HG02588 (cell line): ENCODE results near the gene LRP1-AS.

Experiments used
- ATAC-seq: cut with Tn5 transposase; IDR thresholded peaks from one replicate; pipeline ENCODE4 v1.9.1; 2021; ENCODE audit warnings: mild to moderate bottlenecking, moderate library complexity; ENCODE audit not compliant: unreplicated experiment

LRP1-AS gene

DNA sequence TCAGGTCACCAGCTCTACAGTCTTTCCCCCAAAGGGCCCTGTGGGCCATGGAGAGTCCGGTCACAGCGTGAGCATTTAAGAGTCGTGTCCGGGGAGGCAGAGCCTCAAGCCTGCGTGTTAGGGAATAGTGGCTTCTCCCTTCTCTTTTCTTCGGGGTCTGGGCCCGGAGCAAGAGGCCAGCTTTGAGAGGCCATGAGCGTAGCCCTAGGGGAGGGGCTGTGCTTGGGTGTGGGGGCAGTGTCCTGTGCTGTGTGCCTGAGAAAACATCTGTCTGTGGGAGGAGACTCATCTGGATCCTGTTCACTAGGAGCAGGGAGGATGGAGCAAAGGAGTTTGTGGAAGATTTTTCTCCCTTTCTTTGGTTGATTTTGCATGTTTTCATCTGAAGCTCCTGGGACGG lies 5.3 kb downstream of the LRP1-AS start:
- ATAC-seq = no peak

DNA sequence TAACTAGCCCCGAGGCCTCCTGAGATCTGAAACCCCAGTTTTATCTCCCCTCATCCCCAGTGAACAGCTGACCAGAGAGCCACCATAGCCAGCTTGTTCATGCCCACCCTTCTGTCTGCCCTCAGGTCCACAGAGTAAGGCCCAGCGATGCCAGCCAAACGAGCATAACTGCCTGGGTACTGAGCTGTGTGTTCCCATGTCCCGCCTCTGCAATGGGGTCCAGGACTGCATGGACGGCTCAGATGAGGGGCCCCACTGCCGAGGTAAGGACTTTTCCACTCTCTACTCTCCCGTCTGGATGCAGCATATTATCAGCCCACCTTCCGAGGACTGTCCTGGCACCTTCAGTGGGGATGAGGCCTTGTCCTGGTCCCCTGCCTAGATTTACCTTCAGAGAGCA lies 6.2 kb downstream of the LRP1-AS start:
- no peak for ATAC-seq

DNA sequence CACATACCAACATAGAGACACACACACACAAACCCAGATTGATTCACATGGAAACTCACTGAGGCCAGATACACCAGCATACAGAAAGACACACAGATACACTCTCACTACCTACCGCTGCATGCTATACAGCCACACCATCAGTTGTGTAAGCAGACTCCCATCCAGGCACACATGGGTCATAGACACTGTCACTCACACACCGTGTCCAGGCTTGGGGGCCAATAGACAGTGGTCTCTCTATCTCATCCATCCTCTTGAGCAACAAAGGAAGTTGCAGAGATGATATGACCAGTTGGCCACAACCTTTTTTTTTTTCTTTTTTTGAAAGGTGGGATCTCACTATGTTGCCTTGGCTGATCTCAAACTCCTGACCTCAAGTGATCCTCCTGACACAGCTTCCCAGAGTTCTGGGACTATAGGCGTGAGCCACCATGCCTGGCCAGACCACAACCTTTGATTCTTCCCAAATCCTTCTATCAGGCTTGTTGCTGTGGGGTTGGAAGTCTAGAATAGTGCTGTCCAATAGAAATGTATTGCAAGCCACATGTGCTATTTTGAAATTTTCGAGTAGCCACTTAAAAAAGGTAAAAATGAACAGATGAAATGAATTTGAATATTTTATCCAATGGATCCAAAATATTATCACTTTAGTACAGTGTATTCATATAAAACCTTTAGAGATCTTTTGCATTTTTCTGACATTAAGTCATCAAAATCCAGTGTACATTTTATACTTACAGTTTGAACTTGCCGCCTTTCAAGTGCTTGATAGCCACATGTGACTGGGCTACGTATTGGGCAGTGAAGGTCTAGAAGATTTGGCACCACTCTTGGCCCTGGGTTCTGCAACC lies 7.4 kb downstream of the LRP1-AS start:
- no peak for ATAC-seq

DNA sequence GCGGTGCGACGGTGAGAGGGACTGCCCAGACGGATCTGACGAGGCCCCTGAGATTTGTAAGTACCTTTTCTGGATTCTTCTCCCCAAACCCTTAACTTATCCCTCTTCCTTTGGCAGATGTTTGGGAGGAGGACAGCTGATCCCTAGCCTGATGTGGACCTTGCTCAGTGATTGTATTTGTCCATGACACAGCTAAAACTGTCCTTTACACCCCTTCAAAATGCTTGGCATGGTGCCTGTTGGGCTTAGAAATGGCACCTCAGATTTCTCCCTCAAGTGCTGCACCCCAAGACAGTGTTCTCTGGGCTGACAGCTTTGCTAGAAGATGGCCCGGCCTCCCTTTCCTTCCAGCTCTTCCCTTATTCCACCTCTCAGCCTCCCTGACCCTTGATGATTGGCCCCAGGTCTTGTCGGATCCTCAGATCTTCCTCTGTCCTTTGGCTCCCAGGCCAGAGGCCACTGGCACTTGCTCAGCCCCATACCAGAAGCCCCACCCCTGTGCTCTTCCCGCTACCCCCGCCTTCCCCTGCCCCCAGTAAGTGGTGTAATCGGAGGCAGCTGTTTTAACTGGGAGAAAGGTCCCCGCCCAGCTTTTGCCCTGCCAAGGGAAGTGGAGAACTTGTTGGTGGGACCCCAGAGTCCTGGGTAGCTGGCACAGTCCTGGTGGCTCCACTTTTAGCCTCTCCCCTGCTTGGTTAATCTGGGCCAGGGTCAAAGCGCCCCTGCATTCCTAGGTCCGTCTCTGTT lies 8.7 kb downstream of the LRP1-AS start:
- ATAC-seq = no peak

DNA sequence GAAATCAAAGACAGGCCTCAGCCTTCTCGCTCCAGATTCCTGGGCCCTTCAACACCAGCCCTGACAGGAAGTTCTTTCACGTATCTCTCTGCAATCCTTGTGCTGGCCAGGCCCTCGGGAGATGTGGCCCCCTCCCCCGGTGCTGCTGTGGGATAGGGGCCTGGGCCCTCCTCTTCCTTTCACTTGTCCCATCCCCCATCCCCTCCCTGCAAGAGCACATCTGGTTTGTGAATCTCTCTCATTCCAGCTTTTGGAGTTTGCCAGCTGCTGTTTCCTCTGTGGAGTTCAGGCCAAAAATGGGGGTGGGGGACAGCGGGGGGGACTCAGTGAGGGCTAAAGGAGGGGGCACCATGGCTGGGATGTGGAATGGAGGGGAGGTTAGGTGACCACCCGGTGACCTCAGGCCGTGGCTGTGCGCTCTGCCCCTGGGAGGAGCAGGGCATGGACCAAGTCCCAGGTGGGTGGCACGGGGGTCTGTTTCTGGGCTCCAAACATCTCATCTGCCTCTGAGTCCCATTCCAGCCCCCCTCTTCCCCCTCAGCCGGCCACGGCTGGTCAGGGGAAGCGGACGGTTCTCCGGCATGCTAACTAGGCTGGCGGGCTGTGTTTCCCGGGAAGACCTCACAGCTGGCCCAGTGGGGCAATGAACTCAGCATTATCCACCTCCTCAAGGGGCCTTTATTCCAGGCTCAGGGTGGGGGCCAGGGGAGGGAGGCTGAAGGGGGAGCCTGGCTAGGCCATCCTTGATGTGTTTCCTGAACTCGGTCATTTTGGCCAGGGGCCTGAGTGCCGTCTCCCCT lies 11.7 kb downstream of the LRP1-AS start:
- ATAC-seq = no peak

GRCh38 chr12:57134949-57135348 lies 12.5 kb downstream of the LRP1-AS start:
- ATAC-seq = no peak

GRCh38 chr12:57133916-57134315 lies 13.5 kb downstream of the LRP1-AS start:
- ATAC-seq = no peak

- ATAC-seq = no peak
These were observed 14.3 kb downstream of the LRP1-AS start for GRCh38 chr12:57133013-57133569.

GRCh38 chr12:57131896-57132744 lies 15.3 kb downstream of the LRP1-AS start:
- ATAC-seq = no peak

DNA sequence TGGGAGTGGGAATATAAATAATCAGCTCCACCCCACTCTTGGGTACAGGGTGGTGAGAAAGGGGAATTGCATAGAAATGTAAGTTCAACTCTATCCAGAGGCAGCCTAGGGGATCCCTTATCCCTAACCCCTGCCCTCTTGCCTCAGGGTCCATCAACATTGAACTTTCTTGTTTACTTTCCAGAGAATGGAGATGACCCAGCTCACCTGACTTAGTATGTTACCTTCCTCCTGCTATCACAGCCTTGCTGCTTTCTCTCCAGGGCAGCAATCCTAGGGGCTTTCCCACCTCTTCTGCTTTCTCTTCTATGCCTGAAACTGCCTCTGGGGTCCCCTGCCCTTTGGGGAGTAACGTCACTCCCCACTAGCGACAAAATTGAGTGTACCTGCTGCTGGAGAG lies 16.5 kb downstream of the LRP1-AS start:
- no peak for ATAC-seq

GRCh38 chr12:57129889-57130288 lies 17.5 kb downstream of the LRP1-AS start:
- no peak for ATAC-seq

- no peak for ATAC-seq
These were observed 18.0 kb downstream of the LRP1-AS start for GRCh38 chr12:57129321-57129842.

- ATAC-seq = no peak
These were observed 18.7 kb downstream of the LRP1-AS start for GRCh38 chr12:57128519-57129247.

DNA sequence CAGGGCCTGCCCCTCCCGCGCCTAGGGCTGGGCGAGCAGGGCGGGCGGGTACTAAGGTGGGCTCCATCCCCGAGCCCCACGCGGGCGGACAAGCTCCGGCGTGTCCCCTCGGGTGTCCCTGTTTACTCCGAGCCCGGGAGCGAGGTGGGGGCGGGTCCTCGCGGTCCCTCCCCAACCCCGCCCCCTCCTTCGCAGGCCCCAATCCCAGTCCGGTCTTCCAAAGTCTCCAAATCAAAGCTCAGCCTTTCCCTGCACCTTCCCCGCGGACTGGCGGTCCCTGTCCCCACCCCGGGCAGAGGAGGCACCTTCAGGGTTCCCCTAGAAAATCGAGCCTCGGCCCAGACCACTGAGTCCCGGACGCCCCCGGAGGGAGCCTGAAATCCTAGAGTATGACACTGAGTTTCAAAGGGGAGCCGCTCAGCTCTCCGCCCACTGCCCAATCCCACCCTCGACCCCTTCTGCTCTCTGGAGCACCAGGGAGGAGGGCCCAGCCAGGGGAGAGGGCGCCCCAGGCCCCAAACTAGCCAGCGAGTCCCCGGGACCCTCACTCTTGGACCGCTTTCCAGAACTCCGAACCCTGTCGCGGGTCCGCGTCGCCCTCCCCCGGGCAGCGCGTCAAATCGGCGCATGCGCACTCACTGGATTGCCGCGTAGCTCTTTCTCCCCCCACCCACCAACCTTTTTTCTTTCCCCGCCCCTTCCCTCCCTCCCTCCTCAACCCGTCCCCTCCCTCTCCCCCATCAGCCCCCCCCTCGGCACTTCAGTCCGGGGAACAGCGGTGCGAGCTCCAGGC lies 19.5 kb downstream of the LRP1-AS start, which contains the start of gene LRP1:
TSS of gene LRP1 (plus strand) at position 758 of the 793 bp plus-strand sequence. CDS start 482 bp downstream, outside the sequence.
- ATAC-seq = no peak

DNA sequence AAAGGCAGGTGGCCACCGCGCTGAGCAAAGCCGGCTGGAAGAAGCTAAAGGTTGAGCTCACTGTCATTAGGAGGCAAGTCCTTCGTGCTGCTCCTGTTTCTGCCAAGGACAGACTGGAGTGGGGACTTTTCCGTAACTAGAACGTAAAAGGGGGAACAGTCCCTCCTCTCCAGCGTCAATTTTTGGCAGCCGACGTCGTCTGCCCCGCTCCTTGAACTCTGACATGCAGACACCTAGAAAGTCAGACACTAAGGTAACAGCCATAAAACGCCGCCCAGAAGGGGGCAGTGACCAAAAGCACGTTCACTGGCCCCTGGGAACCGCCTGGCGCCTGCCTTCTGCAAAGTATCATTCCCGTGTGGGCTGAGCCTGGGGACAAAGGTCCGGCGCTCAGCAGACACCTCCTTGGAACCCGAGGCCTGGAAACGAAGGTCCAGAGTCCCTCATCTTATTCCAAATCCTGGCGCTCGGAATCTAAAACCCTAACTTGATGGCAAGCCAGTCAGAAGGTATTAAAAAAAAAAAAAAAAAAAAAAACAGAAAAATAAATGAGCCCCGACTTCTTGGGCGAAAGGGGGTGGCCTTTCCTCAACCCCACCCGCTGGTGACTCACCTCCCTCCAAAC lies 20.2 kb downstream of the LRP1-AS start:
- ATAC-seq = no peak

DNA sequence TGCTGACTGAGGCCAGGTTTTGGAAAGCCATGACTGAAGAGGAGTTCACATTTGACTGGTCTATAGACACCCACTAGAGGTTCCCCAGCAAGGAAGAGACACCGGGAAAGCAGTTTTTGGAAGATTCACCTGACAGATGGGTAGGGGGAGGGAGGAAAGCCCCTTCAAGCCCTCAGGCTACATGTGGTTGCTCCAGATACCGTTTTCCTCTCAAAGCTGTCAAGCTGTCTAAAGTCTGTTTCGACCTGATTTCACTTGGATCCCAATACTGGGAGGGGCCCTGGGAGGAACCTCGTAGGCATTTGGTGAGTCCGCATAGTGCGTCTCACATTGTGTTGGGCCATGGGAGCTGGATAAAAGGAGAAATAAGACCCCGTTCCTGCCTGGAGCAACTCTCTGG lies 20.9 kb downstream of the LRP1-AS start:
- no peak for ATAC-seq

DNA sequence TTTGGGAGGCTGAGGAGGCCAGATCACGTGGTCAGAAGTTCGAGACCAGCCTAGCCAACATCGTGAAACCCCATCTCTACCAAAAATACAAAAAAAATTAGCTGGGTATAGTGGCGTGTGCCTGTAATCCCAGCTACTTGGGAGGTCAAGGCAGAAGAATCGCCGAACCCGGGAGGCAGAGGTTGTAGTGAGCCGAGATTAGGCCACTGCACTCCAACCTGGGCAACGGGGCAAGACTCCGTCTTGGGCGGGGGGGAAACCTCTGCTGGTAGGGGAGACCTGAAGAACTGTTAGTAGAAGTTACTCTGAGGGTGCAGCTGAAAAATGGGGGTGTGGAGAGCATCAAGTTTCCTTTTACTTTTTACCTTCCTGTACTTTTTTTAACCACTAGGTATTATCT lies 21.4 kb downstream of the LRP1-AS start:
- ATAC-seq = no peak
